Measurements from ENCODE around the gene LOC128125822.
"Not testable (repeated sequence)": the region's sequence is repeated elsewhere in the genome, so short reads cannot be mapped to it uniquely, and the experiment has no call there.

LOC128125822 gene

GRCh38 chr6:63582579-63583231 lies 10.4 kb downstream of the LOC128125822 start:
- DNase-seq (ENCODE audit: low read depth in 2 of 2) = no peak

GRCh38 chr6:63584125-63584514 lies 11.8 kb downstream of the LOC128125822 start:
- DNase-seq (ENCODE audit: low read depth in 2 of 2) = no peak

GRCh38 chr6:63584566-63584965 lies 12.3 kb downstream of the LOC128125822 start:
- DNase-seq (ENCODE audit: low read depth in 2 of 2) = no peak

- not testable (repeated sequence) for DNase-seq (ENCODE audit: low read depth in 2 of 2)
Observed at GRCh38 chr6:63585652-63586051, 13.4 kb downstream of the LOC128125822 start.

- DNase-seq (ENCODE audit: low read depth in 2 of 2) = no peak
Observed at GRCh38 chr6:63589952-63590411, 17.7 kb downstream of the LOC128125822 start.

GRCh38 chr6:63592886-63593285 lies 20.6 kb downstream of the LOC128125822 start:
- DNase-seq (ENCODE audit: low read depth in 2 of 2) = no peak

- DNase-seq (ENCODE audit: low read depth in 2 of 2) = no peak
Observed at GRCh38 chr6:63597141-63598048, 25.1 kb downstream of the LOC128125822 start.

- DNase-seq (ENCODE audit: low read depth in 2 of 2) = peak; percentile 50 to 60
Observed at GRCh38 chr6:63598049-63599036, 26.1 kb downstream of the LOC128125822 start.

- no peak for DNase-seq (ENCODE audit: low read depth in 2 of 2)
Observed at GRCh38 chr6:63599243-63599642, 27.0 kb downstream of the LOC128125822 start.

- no peak for DNase-seq (ENCODE audit: low read depth in 2 of 2)
Observed at GRCh38 chr6:63600136-63600535, 27.9 kb downstream of the LOC128125822 start.

GRCh38 chr6:63609231-63609630 lies 37.0 kb downstream of the LOC128125822 start:
- DNase-seq (ENCODE audit: low read depth in 2 of 2) = no peak

- DNase-seq (ENCODE audit: low read depth in 2 of 2) = no peak
Observed at GRCh38 chr6:63610944-63611343, 38.7 kb downstream of the LOC128125822 start.

GRCh38 chr6:63611560-63611959 lies 39.3 kb downstream of the LOC128125822 start:
- DNase-seq (ENCODE audit: low read depth in 2 of 2) = no peak

GRCh38 chr6:63615590-63615989 lies 43.3 kb downstream of the LOC128125822 start:
- DNase-seq (ENCODE audit: low read depth in 2 of 2) = no peak
